GM19043 (cell line): Measurements from ENCODE around the gene DLD.
"Not testable (repeated sequence)": the region's sequence is repeated elsewhere in the genome, so short reads cannot be mapped to it uniquely, and the experiment has no call there.

ENCODE experiments used
- ATAC-seq: cut with Tn5 transposase; IDR thresholded peaks from one replicate; pipeline ENCODE4 v1.9.1; 2021; ENCODE audit warnings: low read depth; ENCODE audit not compliant: unreplicated experiment

DLD gene, protein sequence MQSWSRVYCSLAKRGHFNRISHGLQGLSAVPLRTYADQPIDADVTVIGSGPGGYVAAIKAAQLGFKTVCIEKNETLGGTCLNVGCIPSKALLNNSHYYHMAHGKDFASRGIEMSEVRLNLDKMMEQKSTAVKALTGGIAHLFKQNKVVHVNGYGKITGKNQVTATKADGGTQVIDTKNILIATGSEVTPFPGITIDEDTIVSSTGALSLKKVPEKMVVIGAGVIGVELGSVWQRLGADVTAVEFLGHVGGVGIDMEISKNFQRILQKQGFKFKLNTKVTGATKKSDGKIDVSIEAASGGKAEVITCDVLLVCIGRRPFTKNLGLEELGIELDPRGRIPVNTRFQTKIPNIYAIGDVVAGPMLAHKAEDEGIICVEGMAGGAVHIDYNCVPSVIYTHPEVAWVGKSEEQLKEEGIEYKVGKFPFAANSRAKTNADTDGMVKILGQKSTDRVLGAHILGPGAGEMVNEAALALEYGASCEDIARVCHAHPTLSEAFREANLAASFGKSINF

DNA sequence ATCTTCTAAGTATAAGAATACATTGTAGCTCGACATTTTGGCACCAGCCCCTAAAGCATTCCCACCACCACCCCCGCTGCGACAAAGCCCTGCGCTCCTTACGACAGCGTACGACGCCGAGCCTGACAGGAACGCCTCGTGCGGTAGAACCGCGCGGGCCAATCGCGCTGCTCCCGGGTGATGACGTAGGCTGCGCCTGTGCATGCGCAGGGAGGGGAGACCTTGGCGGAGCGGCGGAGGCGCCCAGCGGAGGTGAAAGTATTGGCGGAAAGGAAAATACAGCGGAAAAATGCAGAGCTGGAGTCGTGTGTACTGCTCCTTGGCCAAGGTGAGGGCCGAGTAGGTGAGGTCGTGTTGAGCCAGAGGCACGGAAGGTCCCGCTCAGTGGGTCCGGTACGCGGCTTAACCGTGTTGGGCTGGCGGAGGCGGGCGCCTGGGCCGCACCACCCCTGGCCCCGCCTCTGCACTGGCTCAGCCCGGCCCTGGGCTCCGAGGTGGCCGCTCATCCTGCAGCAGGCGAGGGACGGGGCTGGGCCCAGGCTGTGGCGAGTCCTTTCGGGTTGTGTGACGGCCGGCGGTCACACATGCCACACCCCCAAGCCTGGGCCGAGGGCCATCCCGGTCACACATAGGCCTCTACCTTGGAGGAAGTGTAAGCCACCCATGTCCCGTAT is at the start of gene DLD:
Gene DLD, plus strand, starts transcription at position 222 of the 674 bp plus-strand sequence. Its CDS starts 68 bp downstream, at position 290.
- ATAC-seq, result peak; percentile 99

DNA sequence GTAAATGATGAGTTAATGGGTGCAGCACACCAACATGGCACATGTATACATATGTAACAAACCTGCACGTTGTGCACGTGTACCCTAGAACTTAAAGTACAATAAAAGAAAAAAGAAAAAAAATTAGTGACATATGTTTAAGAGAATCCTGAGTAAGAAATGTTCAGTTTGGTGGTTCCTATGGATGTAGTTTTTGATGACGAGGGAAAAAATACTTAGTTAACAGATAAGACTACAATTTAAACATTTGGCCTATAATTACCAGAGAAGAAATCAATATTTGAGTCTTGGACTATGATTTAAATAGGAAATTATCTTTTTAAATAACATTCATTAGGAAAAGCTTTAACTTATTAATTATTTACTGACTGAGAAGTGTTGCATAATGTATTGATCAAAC is 48.8 kb upstream of the DLD start:
- no peak for ATAC-seq

DNA sequence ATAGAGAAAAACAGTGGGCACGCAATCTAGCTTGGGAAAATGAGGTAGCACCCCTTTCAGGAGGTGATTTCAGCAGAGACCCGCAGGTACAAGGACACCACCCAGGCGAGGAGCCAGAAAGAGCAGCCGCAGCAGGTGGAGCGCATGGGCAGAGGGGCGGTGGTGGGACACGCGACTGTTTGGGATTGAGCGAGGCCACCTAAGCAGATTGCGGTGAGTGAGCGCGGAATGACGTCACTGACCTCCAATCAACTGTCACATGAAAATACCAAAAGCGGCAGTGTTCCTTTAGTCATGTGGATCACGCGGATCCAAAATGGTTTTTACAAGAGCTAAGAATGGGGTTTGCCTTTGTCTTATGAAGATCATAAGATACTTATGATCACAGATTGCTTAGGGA is 47.8 kb upstream of the DLD start:
- ATAC-seq, result no peak

DNA sequence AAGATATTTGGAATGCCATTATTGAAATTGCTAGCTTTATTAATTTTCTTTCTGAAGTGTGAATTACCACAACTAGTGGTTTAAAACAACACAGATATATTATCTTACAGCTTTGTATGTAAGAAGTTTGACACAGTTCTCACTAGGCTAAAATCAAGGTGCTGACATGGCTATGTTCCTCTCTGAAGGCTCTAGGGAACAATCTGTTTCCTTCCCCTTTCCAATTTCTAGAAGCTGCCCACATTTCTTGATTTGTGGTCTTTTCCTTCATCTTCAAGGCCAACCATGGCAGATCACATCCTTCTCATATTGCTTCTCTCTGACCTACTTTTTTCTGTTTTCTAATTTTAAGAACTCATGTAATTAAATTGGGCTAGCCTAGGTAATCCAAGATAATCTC is 44.7 kb upstream of the DLD start:
- ATAC-seq, result no peak

DNA sequence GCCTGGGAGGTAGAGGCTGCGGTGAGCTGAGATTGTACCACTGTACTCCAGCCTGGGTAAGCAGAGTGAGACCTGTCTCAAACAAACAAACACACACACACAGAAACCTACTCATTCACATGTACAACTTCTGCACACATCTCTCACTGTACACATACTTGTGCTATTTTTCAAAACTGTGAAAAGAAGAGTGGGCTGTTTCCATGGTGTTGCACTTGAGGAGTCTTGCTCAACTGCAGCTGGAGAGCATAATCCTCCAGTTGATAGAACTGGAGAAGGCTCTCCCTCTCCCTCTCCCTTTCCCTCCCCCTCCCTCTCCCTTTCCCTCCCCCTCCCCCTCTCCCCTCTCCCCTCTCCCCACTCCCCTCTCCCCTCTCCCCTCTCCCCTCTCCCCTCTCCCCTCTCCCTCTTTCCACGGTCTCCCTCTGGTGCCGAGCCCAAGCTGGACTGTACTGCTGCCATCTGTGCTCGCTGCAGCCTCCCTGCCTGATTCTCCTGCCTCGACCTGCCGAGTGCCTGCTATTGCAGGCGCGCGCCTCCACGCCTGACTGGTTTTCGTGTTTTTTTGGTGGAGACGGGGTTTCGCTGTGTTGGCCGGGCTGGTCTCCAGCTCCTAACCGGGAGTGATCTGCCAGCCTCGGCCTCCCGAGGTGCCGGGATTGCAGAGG is 43.7 kb upstream of the DLD start:
- no peak for ATAC-seq

DNA sequence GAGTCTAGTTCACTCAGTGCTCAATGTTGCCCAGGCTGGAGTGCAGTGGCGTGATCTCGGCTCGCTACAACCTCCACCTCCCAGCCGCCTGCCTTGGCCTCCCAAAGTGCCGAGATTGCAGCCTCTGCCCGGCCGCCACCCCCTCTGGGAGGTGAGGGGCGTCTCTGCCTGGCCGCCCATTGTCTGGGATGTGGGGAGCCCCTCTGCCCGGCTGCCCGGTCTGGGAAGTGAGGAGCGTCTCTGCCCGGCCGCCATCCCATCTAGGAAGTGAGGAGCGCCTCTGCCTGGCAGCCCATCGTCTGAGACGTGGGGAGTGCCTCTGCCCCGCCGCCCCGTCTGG is 43.2 kb upstream of the DLD start:
- not testable (repeated sequence) for ATAC-seq

DNA sequence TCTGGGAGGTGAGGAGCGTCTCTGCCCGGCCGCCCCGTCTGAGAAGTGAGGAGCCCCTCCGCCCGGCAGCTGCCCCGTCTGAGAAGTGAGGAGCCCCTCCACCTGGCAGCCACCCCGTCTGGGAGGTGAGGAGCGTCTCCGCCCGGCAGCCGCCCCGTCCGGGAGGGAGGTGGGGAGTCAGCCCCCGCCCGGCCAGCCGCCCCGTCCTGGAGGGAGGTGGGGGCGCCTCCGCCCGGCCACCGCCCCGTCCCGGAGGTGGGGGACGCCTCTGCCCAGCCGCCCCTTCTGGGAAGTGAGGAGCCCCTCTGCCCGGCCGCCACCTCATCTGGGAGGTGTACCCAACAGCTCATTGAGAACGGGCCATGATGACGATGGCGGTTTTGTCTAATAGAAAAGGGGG is 42.8 kb upstream of the DLD start:
- ATAC-seq, result not testable (repeated sequence)

DNA sequence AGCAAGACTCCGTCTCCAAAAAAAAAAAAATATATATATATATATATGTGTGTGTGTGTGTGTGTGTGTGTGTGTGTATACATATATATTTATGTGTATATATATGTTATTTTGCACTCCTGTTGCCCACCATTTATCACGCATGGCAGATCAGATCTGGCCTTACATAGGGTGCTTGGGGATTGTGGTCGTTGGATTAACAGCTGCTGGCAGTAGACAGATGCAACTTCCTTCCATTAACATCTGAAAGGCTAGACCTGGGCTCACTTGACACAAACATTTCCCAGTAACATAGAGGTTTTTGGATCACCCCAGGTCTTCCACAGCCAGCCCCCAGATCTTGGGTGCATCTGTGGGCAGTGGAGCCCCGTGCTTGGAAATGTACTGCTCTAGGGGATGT is 40.8 kb upstream of the DLD start:
- no peak for ATAC-seq

DNA sequence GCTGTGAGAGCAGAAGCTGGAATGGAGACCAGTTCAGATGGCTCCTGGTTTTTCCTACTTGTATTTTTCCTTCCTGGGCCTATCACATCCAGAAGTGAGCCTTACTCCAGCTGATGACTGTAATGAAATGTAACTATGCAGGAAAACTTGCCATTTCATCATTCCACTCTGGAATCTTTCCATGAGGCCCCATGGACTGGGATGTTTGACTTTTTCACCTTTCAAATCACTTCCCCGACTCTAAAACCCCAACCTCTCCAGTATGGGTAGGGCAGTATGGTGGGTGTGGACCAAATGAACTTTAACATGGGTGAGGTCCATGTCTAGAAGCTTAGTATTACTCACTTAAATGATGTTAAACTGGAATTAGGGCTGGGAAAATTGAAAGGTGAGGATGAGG is 40.3 kb upstream of the DLD start:
- no peak for ATAC-seq

DNA sequence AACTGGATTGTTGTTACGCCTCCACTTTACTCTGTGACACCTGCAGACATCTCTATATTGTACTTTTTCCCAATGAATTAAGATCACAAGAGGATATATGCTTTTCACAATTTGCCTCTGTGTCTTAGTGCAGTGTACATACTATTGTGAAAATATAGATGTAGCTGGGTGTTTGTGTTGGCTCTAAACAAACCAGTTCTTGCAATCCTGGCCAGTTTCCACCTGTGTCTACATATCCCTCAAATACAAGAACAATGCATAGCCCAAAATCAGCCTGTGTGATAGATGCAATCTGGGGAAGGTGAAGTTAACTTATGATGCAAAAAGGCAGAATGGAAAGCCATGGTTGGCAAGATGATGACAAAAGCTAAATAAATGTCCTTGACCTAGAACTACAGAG is 36.5 kb upstream of the DLD start:
- ATAC-seq, result no peak

DNA sequence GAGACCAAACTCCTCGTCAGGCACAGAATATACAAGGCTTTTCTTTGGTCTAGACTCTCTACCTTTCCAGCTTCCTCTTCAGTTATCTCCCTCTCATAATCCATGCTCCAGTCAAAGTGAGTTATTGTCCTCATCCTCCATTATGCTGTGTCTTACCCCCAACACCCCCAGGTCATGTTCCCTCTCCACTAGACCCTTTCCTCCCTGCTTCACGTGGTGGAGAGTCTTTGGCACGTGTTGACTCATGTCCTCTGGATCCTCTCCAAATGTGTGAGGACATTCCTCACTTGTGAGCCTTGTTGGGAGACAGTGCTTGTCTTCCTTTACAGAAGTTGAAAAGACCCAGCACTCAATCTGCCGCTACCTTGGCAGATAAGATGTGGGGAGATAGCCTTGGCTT is 36.0 kb upstream of the DLD start:
- no peak for ATAC-seq

DNA sequence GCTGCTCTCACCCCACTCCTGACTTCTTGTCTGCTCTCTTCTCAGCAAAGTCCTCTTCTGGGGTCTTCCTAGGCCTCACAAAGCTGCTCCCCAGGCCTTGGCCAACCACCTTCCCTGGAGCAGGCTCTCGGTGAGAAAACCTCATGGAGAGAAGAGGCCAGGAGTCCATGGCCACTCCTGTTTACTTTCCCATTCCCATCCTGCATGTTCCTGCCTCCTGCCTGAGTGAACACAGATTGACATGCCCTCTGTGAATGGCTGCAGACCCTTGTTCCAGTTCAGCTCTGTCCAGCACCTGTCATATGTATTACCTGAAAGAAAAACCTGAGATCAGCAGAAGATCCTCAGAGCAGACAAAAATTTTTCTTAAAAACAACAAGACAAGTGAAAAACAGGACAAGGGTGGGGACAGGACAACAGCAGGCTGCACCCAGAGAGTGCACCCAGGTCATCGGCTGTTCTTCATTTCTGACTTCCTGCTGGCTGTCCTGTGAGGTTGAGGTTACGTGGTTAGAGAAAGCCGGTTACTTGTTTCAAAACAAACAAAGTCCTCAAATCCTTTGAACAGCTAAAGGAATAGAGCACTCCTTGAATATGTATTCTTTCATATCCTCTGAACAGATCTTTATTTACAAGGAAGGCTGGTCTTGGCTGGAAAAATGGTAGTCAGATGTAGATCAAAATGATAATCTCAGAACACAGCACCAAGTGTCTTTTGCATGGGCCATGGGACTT is 34.0 kb upstream of the DLD start:
- ATAC-seq, result no peak

DNA sequence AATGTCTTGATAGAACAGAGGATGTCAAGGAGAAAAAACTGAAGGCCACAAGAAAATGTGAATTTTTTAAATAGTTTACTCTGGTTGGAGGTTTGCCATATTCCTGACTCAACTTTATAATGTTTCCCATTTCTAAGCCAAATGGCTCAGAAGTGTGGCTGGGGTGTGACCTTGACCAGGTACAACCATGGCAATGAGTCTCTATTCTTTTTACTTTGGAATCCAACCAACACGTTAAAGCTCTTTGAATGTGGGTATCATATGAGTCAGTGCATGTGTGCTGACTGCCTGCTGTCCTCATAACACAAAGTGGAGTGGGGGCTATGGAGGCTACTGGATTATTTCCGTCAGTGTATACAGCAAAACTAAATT is 33.5 kb upstream of the DLD start:
- no peak for ATAC-seq

DNA sequence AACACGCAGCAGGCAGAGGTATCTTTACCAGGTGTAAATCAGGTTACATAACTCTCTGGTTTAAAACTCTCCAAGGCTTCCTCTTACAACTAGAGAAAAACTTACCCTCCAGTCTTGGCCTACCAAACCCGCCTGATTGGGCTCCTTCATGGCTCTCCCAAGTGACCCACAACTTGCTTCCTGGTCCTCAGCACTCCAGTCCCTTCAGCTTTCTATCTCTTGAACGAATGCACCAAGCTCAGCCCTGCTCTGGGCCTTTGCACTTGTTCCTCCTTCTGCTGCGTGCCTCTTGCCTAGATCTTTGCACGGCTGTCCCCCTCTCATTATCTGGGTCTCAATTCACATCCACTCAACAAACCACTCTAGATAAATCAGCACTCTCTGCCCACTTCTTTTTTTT is 32.7 kb upstream of the DLD start:
- ATAC-seq, result no peak

DNA sequence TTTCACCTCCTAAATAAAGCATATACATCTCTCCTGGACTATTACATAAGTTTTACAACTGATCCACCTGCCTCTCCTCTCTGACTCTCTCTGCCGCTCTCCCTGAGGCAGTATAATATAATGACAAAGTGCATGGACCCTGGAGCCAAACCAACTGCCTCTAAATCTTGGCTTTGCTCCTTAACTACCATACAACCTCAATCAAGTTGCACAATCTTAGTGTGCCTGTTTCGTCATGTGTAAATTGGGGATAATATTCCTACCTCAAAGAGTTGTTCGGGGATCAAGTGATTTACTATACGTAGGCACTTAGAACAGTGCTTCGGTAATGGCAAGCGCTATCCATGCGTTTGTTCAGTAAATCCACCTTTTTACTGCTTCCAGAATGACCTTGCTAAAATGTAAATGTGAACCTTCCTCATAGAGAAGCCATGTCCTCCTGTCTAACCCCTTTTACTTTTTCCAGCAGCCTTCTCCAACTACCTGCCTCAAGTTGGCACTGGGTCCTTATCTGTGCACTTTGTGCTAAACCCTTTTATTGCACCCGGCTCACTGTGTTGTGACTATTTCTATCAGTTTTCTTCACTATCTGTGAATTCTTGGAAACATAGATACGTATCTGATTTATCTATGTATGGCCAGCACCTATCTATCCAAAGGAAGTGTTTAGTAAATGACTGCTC is 30.6 kb upstream of the DLD start:
- ATAC-seq, result no peak

DNA sequence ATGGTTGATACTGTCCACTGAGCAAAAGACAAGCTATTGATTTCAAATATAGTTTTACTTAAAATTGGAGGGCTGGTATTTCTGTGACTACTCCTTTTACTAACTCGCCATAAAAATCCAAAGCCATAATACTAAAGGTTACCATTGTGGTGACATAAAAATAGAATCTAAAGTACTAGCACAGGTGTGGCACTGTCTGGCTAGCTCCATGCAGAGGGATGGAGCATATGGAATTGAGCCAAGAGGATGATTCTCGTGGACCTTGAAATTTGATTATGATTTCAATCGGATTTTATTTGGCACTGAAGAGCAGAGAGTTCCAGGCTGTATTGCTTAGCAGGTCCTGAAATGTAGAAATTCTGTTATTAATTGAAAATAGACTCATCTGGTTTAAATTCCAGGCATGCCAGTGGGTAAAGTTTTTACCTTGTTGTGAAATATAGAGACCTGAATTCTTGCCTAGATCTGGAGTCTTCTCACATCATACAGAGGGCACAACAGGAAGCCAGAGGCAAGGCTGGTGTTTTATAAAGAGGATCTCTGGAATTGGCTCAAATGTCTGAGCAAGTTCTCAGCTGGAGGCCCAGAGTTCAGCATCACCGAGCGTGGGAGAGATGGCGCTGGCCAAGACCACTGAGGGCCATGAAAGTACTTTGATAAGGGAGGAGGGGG is 29.9 kb upstream of the DLD start:
- ATAC-seq, result no peak

DNA sequence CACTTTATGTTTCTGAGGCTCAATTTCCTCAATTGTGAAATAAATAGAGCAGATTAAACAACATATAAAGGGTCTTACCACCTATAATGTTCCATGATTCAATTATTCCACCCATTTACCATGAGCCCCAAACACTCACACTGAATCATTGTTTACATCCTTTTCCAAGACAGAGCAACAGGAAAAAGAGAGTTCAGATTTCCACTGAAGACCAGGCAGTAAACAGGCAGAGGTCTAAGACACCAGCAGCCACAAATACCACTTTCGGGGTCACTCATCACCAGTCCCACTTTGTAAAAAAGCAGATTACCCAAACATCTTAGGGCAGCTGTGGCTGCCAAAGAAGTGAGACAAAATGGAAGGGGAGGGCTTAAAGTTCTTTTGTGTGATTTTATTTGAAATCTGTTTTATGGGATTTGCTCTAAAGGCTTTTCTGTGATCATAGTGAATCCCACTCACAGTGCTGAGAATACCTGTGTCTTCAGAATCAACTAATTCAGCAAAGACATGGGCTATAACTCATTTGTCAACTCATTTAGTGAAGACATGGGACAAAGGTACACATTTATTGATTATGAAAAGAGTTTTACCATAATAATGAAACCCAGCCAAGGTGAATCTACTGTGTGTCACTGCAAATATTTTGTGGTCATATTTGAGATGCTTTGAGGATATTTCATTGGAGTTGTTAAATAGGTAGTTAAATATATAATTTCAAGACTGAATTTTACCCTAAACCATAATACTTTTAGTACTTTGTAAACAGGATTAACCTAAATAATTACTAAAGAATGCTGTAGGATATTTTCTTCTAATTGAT is 24.8 kb upstream of the DLD start:
- ATAC-seq, result no peak

DNA sequence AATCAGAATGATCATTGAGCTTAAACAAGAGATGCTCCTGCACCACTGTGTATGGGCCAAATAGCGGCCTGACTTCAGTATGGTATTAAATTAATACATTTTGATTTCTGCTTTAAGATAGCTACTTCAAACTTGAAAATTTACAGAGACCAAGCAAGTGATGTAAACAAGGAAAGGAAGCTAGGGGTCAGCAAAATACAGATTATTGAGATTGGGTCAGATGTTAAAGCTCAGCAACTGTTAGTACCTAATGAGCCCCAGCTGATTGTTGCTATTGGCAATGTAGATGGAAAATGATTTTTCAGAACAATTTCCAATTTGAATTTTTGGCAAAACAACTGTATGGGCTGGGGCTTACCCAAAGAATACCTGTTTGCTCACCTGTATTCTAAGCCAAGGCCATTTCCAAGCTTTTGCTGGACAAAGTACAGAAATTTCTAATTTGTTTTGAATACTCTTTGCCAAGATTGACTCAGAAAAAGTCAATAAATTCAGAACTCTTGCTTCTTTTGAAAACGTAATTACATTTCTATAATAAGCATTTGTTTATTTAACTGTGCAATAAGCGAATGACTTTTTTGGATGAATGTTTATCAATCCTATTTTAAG is 23.0 kb upstream of the DLD start:
- ATAC-seq, result no peak
